ENCODE measurements around the gene STK24. TPM values are rescaled to one million over a fixed set of nuclear protein-coding genes. Genes with fewer than 3 reads are reported as not detected.

STK24 gene
- polyA plus RNA-seq, 1 experiment, result 44.0 TPM

- H3K27ac ChIP-seq (ENCODE audit: low read depth, low read length), result no peak overlapping the region
- no peak overlapping the region for H3K4me3 ChIP-seq (ENCODE audit: low read depth, low read length)
- POLR2A ChIA-PET, result no interaction called here
- TF ChIP-seq CTCF (IDR thresholded peaks at IDR 0.05; ENCODE audit: low read depth, low read length), result no peak
- no peaks in the 10 kb centered on the region for H3K27me3 ChIP-seq (ENCODE audit: control insufficient read depth, insufficient read depth, low read length)
- no peaks in the 10 kb centered on the region; the same call in none of the 2 replicates for H3K9me3 ChIP-seq (ENCODE audit: control insufficient read depth, insufficient read depth, low read length)
- DNase-seq (ENCODE audit: low read depth, low spot score), result no peak
- CTCF ChIA-PET, result no interaction called here
Observed at GRCh38 chr13:98564204-98564603, 12.7 kb downstream of the STK24 start.

- DNase-seq (ENCODE audit: low read depth, low spot score), result no peak
- Histone ChIP-seq H3K27me3 (ENCODE audit: control insufficient read depth, insufficient read depth, low read length) (no peaks in the 10 kb centered on the region), H3K9me3 (ENCODE audit: control insufficient read depth, insufficient read depth, low read length) (no peaks in the 10 kb centered on the region; the same call in 1 of the 2 replicates), H3K27ac (ENCODE audit: low read depth, low read length) (peak overlapping the region; percentile 31), H3K4me3 (ENCODE audit: low read depth, low read length) (no peak overlapping the region; the same call in 1 of the 2 replicates)
- CTCF ChIA-PET, result interaction anchor here (1.0 kb wide), 1 partner anchor 98 kb away, joined by 6 read pairs; no protein-coding TSS in a partner anchor
- POLR2A ChIA-PET, result interaction anchor here (0.7 kb wide), 1 partner anchor 266 kb away, joined by 7 read pairs; no protein-coding TSS in a partner anchor
- no peak for TF ChIP-seq CTCF (IDR thresholded peaks at IDR 0.05; ENCODE audit: low read depth, low read length)
Observed at GRCh38 chr13:98563071-98563470, 13.8 kb downstream of the STK24 start.

- H3K9me3 ChIP-seq (ENCODE audit: control insufficient read depth, insufficient read depth, low read length), result no peaks in the 10 kb centered on the region; the same call in 1 of the 2 replicates
- DNase-seq (ENCODE audit: low read depth, low spot score), result no peak
- H3K27me3 ChIP-seq (ENCODE audit: control insufficient read depth, insufficient read depth, low read length), result no peaks in the 10 kb centered on the region
- H3K4me3 ChIP-seq (ENCODE audit: low read depth, low read length), result no peak overlapping the region
- no peak overlapping the region for H3K27ac ChIP-seq (ENCODE audit: low read depth, low read length)
- CTCF ChIA-PET, result no interaction called here
- TF ChIP-seq CTCF (IDR thresholded peaks at IDR 0.05; ENCODE audit: low read depth, low read length), result no peak
- POLR2A ChIA-PET, result no interaction called here
Observed at GRCh38 chr13:98559169-98559568, 17.7 kb downstream of the STK24 start.

GRCh38 chr13:98557937-98558792 lies 18.7 kb downstream of the STK24 start:
- DNase-seq (ENCODE audit: low read depth, low spot score), result no peak
- no peaks in the 10 kb centered on the region; the same call in 1 of the 2 replicates for H3K9me3 ChIP-seq (ENCODE audit: control insufficient read depth, insufficient read depth, low read length)
- ChIA-PET CTCF (interaction anchor here (0.6 to 0.7 kb wide), 2 partner anchors 10 to 106 kb away, joined by 3 read pairs; no protein-coding TSS in a partner anchor), POLR2A (interaction anchor here (1.7 kb wide), 1 partner anchor 9 kb away, joined by 8 read pairs; no protein-coding TSS in a partner anchor)
- TF ChIP-seq CTCF (IDR thresholded peaks at IDR 0.05; ENCODE audit: low read depth, low read length), result 0 out of 2 replicates have a peak, but pooled peaks have one; percentile 5
- H3K4me3 ChIP-seq (ENCODE audit: low read depth, low read length), result no peak overlapping the region
- H3K27ac ChIP-seq (ENCODE audit: low read depth, low read length), result peak overlapping the region; percentile 21
- H3K27me3 ChIP-seq (ENCODE audit: control insufficient read depth, insufficient read depth, low read length), result no peaks in the 10 kb centered on the region

All from AG04450 (cell line).